Measurements from ENCODE around the gene DOC2A. TPM values are rescaled to one million over a fixed set of nuclear protein-coding genes. Genes with fewer than 3 reads are reported as not detected.

The DOC2A gene
- total RNA-seq, 1 donor from 2014 or later = 7.4 TPM

DNA sequence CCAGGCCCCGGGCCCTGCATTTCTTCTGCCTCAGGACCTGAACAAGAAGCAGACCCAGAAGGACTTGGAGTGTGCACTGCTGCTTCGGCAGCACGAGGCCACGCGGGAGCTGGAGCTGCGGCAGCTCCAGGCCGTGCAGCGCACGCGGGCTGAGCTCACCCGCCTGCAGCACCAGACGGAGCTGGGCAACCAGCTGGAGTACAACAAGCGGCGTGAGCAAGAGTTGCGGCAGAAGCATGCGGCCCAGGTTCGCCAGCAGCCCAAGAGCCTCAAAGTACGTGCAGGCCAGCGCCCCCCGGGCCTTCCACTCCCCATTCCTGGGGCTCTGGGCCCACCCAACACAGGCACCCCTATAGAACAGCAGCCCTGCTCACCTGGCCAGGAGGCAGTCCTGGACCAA is 24.6 kb downstream of the DOC2A start:
- no peak for DNase-seq (ENCODE audit: low spot score)
- Mint-ChIP-seq H3K4me3 (ENCODE audit: unreplicated experiment) (no peak overlapping the region), H3K27me3 (ENCODE audit: unreplicated experiment) (peaks cover 29% of the 10 kb centered on the region), H3K9me3 (ENCODE audit: unreplicated experiment) (no peaks in the 10 kb centered on the region), H3K27ac (ENCODE audit: unreplicated experiment) (peak overlapping the region; percentile 48), H3K4me1 (ENCODE audit: unreplicated experiment) (peaks cover 50% of the 10 kb centered on the region), H3K36me3 (ENCODE audit: low read depth, unreplicated experiment) (peaks cover 70% of the 10 kb centered on the region)
- TF ChIP-seq, protein P1, sequence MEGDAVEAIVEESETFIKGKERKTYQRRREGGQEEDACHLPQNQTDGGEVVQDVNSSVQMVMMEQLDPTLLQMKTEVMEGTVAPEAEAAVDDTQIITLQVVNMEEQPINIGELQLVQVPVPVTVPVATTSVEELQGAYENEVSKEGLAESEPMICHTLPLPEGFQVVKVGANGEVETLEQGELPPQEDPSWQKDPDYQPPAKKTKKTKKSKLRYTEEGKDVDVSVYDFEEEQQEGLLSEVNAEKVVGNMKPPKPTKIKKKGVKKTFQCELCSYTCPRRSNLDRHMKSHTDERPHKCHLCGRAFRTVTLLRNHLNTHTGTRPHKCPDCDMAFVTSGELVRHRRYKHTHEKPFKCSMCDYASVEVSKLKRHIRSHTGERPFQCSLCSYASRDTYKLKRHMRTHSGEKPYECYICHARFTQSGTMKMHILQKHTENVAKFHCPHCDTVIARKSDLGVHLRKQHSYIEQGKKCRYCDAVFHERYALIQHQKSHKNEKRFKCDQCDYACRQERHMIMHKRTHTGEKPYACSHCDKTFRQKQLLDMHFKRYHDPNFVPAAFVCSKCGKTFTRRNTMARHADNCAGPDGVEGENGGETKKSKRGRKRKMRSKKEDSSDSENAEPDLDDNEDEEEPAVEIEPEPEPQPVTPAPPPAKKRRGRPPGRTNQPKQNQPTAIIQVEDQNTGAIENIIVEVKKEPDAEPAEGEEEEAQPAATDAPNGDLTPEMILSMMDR (IDR thresholded peaks at IDR 0.05; ENCODE audit: unreplicated experiment) = no peak

DNA sequence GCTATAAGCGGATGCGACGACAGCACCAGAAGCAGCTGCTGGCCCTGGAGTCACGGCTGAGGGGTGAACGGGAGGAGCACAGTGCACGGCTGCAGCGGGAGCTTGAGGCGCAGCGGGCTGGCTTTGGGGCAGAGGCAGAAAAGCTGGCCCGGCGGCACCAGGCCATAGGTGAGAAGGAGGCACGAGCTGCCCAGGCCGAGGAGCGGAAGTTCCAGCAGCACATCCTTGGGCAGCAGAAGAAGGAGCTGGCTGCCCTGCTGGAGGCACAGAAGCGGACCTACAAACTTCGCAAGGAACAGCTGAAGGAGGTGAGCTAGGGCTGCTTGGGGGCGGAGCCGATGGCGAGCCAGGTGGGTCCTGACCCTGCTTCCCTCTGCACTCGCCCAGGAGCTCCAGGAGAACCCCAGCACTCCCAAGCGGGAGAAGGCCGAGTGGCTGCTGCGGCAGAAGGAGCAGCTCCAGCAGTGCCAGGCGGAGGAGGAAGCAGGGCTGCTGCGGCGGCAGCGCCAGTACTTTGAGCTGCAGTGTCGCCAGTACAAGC is 25.5 kb downstream of the DOC2A start:
- TF ChIP-seq, protein P1 (IDR thresholded peaks at IDR 0.05; ENCODE audit: unreplicated experiment) = no peak
- no peak for DNase-seq (ENCODE audit: low spot score)
- Mint-ChIP-seq H3K9me3 (ENCODE audit: unreplicated experiment) (no peaks in the 10 kb centered on the region), H3K27ac (ENCODE audit: unreplicated experiment) (no peak overlapping the region), H3K4me3 (ENCODE audit: unreplicated experiment) (no peak overlapping the region), H3K4me1 (ENCODE audit: unreplicated experiment) (peaks cover 52% of the 10 kb centered on the region), H3K36me3 (ENCODE audit: low read depth, unreplicated experiment) (peaks cover 72% of the 10 kb centered on the region), H3K27me3 (ENCODE audit: unreplicated experiment) (peaks cover 26% of the 10 kb centered on the region)

DNA sequence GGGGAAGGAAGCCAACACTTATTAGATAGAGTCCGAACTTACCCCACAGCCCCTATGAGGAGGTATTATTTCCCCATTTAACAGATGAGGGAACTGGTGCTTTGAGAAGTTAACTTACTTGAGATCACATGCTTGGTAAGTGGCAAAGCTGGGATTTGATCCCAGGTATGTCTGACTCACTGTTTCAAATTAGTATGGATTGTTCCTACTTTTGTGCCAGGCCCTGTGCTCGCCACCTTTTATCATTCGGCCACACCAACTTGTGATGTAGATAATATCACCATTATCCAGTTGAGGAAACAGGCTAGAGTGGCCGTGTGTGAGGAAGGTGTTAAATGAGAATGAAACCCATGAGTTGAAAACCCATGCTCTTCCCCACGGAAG is 26.1 kb downstream of the DOC2A start:
- Mint-ChIP-seq H3K36me3 (ENCODE audit: low read depth, unreplicated experiment) (peaks cover 72% of the 10 kb centered on the region), H3K9me3 (ENCODE audit: unreplicated experiment) (no peaks in the 10 kb centered on the region), H3K4me3 (ENCODE audit: unreplicated experiment) (no peak overlapping the region), H3K27me3 (ENCODE audit: unreplicated experiment) (peaks cover 23% of the 10 kb centered on the region), H3K27ac (ENCODE audit: unreplicated experiment) (peak overlapping the region; percentile 78), H3K4me1 (ENCODE audit: unreplicated experiment) (peaks cover 54% of the 10 kb centered on the region)
- TF ChIP-seq, protein P1 (IDR thresholded peaks at IDR 0.05; ENCODE audit: unreplicated experiment) = no peak
- no peak for DNase-seq (ENCODE audit: low spot score)

DNA sequence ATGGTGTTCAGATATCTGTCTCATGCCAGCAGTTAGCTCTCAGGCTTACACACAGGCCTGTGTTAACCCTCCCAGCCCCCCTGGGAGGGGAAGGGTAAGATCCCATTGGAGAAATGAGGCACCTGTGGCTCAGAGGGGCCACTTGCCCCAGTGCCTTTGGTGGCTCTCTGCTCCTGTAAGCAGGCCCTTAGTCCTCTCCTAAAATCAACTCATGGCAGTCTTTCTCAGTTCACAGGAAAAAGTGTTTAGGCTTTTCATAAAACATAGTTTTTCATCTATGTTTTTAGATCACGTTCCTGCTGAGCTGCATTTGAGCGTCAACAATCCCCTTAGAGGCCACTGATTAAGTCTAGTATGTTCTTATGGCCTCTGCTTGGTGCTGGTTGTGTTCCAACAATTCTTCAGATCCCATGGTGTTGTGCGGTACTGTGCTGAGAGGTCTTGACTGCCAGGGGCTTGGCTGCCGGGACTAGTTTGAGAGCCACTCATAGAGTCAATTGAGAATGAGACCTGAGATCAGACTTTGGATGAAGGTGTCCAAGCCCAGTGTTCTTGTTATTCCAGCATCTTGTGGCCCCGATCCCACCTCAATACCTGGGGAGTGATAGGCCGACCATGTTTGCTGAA is 26.6 kb downstream of the DOC2A start:
- H3K27me3 Mint-ChIP-seq (ENCODE audit: unreplicated experiment) = peaks cover 22% of the 10 kb centered on the region
- H3K36me3 Mint-ChIP-seq (ENCODE audit: low read depth, unreplicated experiment) = peaks cover 72% of the 10 kb centered on the region
- H3K4me3 Mint-ChIP-seq (ENCODE audit: unreplicated experiment) = peak overlapping the region; percentile 77

More for the DNA sequence above, 26.6 kb downstream of the DOC2A start:
- peaks cover 54% of the 10 kb centered on the region for H3K4me1 Mint-ChIP-seq (ENCODE audit: unreplicated experiment)
- H3K27ac Mint-ChIP-seq (ENCODE audit: unreplicated experiment) = peak overlapping the region; percentile 78
- H3K9me3 Mint-ChIP-seq (ENCODE audit: unreplicated experiment) = no peaks in the 10 kb centered on the region
- no peak for DNase-seq (ENCODE audit: low spot score)
- TF ChIP-seq, protein P1 (IDR thresholded peaks at IDR 0.05; ENCODE audit: unreplicated experiment) = no peak
